ENCODE measurements around the gene EAF2. TPM values are rescaled to one million over a fixed set of nuclear protein-coding genes. Genes with fewer than 3 reads are reported as not detected.
"Not testable (repeated sequence)": the region's sequence is repeated elsewhere in the genome, so short reads cannot be mapped to it uniquely, and the experiment has no call there.

EAF2 gene
- polyA plus RNA-seq, 1 donor = 8.1 TPM

GRCh38 chr3:121863247-121863646, 28.2 kb downstream of the EAF2 start:
- DNase-seq (ENCODE audit: low read depth) = not testable (repeated sequence)

GRCh38 chr3:121863801-121864200, 28.8 kb downstream of the EAF2 start:
- no peak for DNase-seq (ENCODE audit: low read depth)

GRCh38 chr3:121869736-121870135, 34.7 kb downstream of the EAF2 start:
- DNase-seq (ENCODE audit: low read depth) = no peak

GRCh38 chr3:121870717-121871116, 35.7 kb downstream of the EAF2 start:
- DNase-seq (ENCODE audit: low read depth) = no peak

GRCh38 chr3:121871430-121871829, 36.4 kb downstream of the EAF2 start:
- no peak for DNase-seq (ENCODE audit: low read depth)

GRCh38 chr3:121878411-121878810, 43.4 kb downstream of the EAF2 start:
- no peak for DNase-seq (ENCODE audit: low read depth)

GRCh38 chr3:121883507-121883906, 48.5 kb downstream of the EAF2 start:
- no peak for DNase-seq (ENCODE audit: low read depth)

- DNase-seq (ENCODE audit: low read depth) = no peak
Observed at GRCh38 chr3:121885386-121885785, 50.4 kb downstream of the EAF2 start.

- no peak for DNase-seq (ENCODE audit: low read depth)
Observed at GRCh38 chr3:121894301-121894990, 59.4 kb downstream of the EAF2 start, which contains the start of gene SLC15A2. SLC15A2 (plus strand) TSS chr3:121894401; CDS start chr3:121894477, 76 bp downstream.

- DNase-seq (ENCODE audit: low read depth) = no peak
Observed at GRCh38 chr3:121895121-121895520, 60.1 kb downstream of the EAF2 start.

- no peak for DNase-seq (ENCODE audit: low read depth)
Observed at GRCh38 chr3:121895736-121896135, 60.7 kb downstream of the EAF2 start.

- no peak for DNase-seq (ENCODE audit: low read depth)
Observed at GRCh38 chr3:121896823-121897222, 61.8 kb downstream of the EAF2 start.

- DNase-seq (ENCODE audit: low read depth) = no peak
Observed at GRCh38 chr3:121897296-121897695, 62.3 kb downstream of the EAF2 start.

- DNase-seq (ENCODE audit: low read depth) = no peak
Observed at GRCh38 chr3:121913305-121913990, 78.4 kb downstream of the EAF2 start.

- DNase-seq (ENCODE audit: low read depth) = no peak
Observed at GRCh38 chr3:121914081-121914998, 79.3 kb downstream of the EAF2 start.

- DNase-seq (ENCODE audit: low read depth) = no peak
Observed at GRCh38 chr3:121916189-121916588, 81.2 kb downstream of the EAF2 start.

GRCh38 chr3:121918779-121919483, 83.9 kb downstream of the EAF2 start:
- DNase-seq (ENCODE audit: low read depth) = no peak

GRCh38 chr3:121924734-121925133, 89.7 kb downstream of the EAF2 start:
- DNase-seq (ENCODE audit: low read depth) = no peak

GRCh38 chr3:121926380-121926779, 91.4 kb downstream of the EAF2 start:
- no peak for DNase-seq (ENCODE audit: low read depth)

All from forelimb muscle (tissue), 1 donor.